Eye (tissue), 1 donor: ENCODE results near the gene ITPR2.

Experiments used
- DNase-seq: peaks from one replicate; pipeline ENCODE4 v3.0.0-alpha.2; 2015

Gene ITPR2

GRCh38 chr12:26499979-26500640 is 332.9 kb downstream of the ITPR2 start:
- DNase-seq, result no peak

- DNase-seq, result no peak
Observed at GRCh38 chr12:26496170-26496569, 336.8 kb downstream of the ITPR2 start.

DNA sequence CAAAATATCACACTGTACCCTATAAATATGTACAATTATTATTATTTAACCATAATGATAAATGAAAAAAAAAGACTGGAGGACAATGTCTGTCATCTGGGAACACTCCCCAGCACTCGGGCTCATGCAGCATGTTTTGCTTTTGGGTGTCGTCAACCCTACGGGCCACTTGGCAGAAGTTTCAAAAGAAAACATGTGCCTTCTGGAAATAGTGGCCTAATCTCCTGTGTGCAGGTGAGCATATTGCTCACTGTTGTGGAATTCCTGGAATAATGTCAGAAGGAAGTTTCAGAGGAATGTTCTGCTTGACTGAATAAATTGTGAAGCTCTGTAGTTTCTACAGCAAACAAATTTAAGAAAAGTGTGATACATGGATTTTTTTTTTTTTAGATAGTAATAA is 339.3 kb downstream of the ITPR2 start:
- DNase-seq, result no peak

GRCh38 chr12:26492406-26492805 is 340.6 kb downstream of the ITPR2 start:
- no peak for DNase-seq

DNA sequence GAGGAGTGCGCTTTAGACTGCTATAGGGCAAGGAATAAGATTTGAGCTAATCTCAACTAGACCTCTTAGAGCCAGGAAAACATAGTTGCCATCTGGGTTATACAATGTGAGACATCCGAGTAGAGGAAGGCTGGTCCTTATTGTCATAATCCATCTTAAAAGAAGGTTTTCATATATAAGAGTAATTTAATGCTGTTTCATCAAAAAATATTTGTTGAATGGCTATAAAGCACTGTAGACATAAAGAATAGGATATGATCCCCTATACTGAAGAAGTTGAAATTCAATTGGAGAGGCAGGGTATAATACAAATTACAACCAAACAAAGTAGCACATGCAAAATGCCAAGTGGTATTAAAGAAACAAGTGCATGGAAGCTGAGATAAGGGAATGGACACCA is 343.1 kb downstream of the ITPR2 start:
- DNase-seq, result no peak

GRCh38 chr12:26488351-26488750 is 344.6 kb downstream of the ITPR2 start:
- DNase-seq, result no peak

DNA sequence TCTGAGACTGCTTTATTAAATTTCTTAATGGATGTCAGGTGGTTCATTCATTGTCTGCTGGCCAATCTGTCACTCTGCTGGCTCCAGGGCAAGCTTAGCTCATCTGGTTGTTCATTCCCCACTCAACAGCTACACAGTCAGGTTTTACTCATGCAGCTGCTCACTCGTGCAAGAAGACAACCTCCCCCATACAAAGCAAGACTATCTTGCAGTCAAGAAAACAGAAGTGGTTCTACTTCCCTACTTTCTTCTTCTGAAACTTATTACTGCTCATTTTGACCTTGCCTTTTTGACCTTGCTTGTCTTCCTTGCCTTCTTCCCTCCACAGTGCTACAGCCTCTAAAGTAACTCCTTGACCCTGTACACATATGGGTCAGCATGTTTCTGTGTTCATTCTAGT is 359.7 kb downstream of the ITPR2 start:
- no peak for DNase-seq

DNA sequence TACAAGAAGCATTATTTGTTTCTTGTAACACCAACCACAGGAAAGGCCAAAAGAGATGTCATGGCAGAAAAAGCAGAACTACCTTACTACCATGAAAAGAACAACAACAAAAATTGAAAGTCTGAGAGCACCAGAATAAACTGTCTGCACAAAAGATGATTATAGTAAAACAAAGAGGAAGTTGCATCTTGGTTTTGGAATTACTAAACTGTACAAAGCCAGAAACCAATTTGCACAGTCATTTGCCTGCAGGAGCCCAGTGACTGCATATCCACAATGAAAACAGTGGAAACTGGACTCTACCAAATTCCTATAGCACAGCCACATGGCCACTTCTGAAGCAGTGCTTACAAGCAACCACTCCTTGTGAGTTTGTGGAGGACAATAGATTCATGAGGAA is 361.4 kb downstream of the ITPR2 start:
- no peak for DNase-seq

DNA sequence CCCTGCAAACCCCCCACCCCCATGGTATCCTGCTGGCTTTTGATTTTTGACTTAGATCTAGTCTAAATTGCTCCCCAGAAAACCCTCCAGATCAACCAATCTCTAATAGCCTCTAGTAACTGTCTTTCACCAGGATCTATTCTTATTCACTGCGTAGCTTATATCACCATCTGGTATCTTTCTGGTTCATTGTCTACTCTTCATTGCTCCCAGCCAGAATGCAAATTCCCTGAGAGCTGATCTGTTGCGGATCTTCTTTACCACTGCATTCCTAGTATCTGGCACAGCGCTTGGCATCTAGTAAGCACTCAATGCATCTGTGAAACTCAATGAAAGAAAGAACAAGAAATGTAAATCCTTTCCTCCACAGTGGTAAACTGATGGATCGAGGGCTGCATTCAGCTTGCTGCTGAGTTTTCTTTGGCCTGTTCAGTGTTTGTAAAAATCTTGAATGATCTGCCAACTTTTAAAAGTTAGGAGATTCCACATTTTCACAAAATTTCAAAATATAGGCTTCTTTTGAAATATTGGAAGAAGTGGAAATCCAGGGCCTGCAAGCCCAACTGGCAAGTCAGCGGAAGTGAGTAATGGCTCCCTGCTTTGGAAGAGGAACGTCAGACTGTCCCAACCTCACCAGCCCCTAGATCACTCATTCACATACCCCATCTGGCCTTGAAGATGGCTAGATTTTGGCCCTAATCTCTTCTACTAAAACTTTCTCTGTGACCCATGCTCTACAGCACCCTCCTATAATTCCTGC is 363.4 kb downstream of the ITPR2 start:
- no peak for DNase-seq

- DNase-seq, result no peak
Observed at GRCh38 chr12:26467351-26467750, 365.6 kb downstream of the ITPR2 start.

GRCh38 chr12:26466726-26467125 is 366.3 kb downstream of the ITPR2 start:
- no peak for DNase-seq

DNA sequence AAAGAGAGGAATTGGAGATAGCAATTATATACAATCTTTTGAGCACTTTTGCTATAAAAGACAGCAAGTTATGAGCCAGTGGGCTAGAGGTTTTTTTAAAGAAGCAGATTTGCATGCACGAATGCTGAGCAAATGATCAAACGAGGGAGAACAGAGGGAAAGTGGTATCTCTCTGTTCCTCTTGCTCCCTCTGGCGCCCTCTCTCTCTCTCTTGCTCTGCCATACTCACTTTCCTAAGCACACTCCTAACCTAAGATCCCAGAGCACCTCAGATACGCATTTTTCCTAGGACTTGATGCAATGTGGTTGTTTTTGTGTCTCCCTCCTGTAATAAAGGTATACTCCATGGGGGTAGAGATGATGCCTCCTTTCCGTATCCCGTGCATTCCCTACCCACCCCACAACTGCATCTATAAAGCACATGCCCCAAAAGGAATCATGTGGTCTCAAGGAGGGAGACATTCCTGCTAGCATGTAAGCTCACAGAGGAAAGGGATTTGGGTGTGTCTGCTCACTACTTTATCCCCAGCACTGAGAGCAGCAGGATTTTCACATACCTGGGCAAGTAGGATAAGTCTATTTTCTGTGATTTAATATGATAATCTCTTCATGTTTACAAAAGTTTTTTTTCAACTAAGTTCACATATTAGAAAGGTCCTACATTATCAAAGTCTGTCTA is 367.4 kb downstream of the ITPR2 start:
- no peak for DNase-seq

- no peak for DNase-seq
Observed at GRCh38 chr12:26461776-26462175, 371.2 kb downstream of the ITPR2 start.

DNA sequence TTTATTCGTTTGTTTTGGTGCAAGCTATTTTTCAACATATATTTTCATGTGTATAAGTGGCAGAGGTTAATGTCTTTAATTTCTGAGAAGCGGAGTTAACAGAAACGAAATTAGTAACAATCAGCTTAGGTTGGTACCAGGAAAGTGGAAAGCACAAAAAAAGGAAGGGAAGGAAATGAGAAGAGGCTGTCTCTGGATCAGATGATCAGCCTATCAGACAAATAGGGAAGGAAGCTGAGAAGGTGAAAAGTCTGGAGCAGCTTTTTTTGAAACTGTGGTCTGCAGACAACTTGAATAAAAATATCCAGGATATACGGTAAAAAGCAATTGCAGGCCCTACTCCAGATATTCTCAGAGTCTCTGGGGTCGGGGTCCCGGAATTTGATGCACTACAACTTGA is 372.6 kb downstream of the ITPR2 start:
- no peak for DNase-seq

- DNase-seq, result no peak
Observed at GRCh38 chr12:26455936-26456574, 376.9 kb downstream of the ITPR2 start.

- DNase-seq, result no peak
Observed at GRCh38 chr12:26453246-26453645, 379.7 kb downstream of the ITPR2 start.

DNA sequence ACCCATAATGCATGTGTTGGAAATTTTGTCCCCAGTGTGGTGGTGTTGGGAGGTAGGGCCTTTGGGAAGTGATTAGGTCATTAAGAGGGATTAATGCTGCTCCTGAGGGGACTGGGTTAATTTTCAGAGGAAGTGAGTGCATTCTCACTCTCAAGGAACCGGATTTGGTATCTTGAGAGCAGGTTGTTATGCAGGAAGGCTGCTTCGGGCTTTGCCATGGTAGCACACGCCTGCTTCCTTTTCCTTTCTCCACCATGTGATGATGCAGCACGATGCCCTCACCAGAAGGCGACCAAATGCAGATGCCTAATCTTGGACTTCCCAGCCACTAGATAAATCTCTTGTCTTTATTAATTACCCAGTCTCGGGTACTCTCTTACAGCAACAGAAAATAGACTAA is 380.5 kb downstream of the ITPR2 start:
- no peak for DNase-seq

DNA sequence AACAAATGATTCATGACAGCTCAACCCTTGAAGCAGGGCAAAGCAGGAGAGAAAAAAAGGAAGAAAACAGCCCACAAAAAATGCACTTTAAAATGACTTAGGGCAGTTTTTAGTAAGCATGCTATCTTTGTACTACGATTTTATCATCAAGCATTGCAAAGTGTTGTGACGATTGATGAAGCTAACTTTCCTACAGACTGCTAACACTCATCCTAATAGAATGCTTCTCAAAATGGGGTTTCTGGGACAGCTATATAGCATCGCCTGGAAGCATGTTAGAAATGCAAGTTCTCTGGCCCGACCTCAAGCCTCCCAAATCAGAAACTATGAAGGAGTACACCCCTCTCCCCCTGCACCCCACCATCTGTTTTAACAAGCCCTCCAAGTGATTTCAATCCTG is 381.2 kb downstream of the ITPR2 start:
- DNase-seq, result no peak

DNA sequence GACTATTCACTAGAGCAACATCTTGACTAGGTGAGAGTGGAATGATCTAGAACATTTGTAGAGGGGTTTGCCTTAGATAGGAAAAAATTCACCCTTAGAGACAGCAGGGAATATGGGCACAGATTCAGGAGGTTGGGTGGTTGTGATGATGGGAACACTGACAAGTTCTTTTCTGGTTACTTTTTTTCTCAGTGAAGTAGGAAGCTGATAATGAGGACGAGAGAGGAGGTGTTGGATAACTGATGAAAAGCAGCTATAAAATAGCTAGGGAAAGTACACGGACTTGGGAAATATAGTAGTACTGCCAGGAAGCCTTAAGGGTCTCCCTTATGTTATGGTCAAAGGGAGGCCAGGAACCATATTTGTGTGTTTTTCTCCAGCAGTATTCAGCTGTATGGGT is 387.1 kb downstream of the ITPR2 start:
- DNase-seq, result no peak

- DNase-seq, result peak; percentile 28
Observed at GRCh38 chr12:26443309-26443708, 389.7 kb downstream of the ITPR2 start.

- DNase-seq, result no peak
Observed at GRCh38 chr12:26441434-26441833, 391.6 kb downstream of the ITPR2 start.

DNA sequence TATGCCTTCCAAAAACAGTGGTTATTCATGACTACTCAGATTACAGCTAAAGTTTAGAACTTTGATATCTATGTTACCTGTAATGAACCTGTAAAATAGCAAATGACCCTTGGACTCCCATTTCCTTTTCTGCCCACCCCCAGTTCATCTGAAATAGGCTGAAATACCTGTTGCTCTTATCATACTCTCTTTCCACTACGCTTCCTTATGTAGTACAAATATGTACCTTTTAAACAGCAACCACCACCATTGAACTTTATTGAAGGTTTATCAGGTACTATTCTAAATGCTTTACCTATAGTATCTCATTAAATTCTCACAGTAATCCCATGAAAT is 398.0 kb downstream of the ITPR2 start:
- no peak for DNase-seq

DNA sequence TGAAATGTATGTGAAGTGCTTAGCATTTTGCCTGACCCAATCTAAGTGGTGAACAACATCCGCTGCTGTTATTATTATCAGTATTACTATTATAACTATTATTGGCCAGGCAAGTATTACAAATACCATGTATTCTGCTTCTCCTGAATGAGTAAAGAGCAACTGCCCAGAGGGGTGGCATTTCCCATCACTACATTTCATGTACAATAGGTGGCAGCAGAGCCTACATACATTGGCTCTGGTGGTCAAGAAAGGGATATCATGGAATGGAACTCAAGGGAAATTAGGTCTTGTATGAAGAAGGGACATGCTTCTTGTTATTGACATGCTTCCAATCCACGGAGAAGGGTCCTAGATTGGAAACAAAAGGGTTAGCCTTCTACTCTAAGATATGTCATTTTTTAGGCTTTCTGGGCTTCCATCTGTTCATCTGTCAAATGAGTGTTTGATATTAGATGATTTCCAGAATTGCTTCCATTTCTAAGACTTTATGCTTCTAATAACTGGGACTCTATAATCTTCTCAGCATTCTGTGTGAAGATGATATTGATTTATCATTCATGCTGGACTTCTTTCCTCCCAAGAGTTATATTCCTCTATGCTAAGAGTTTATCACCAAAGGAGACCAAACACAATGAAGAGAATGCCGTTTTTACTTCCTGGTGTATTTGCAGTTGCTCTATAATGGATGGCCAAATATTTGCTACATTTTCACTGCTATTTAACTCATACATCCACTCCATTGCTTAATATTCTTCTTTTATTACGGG is 398.5 kb downstream of the ITPR2 start:
- DNase-seq, result peak; percentile 46
